CD4-positive, alpha-beta T cell treated with Interleukin-4 for 4 hours (primary cell): ENCODE data around the gene VPS51.
"Not testable (repeated sequence)": the region's sequence is repeated elsewhere in the genome, so short reads cannot be mapped to it uniquely, and the experiment has no call there.

Source experiments
- DNase-seq: peaks from one replicate; pipeline ENCODE4 v3.0.0-alpha.2; 2020

Gene VPS51

GRCh38 chr11:65108469-65109123, 12.6 kb downstream of the VPS51 start:
- DNase-seq, result no peak

GRCh38 chr11:65109231-65110198, 13.5 kb downstream of the VPS51 start:
- no peak for DNase-seq

- DNase-seq, result peak; percentile 92
Measured at GRCh38 chr11:65110354-65110861, 14.4 kb downstream of the VPS51 start.

GRCh38 chr11:65111159-65111743, 15.2 kb downstream of the VPS51 start:
- no peak for DNase-seq

GRCh38 chr11:65111744-65112545, 15.9 kb downstream of the VPS51 start, which contains the start of gene TM7SF2:
Gene TM7SF2 (plus strand): TSS chr11:65111872. CDS start chr11:65112016, 144 bp downstream.
- peak; percentile 92 for DNase-seq

GRCh38 chr11:65112546-65113360, 16.7 kb downstream of the VPS51 start:
- peak; percentile 64 for DNase-seq

GRCh38 chr11:65113361-65113756, 17.3 kb downstream of the VPS51 start:
- no peak for DNase-seq

- DNase-seq, result no peak
Measured at GRCh38 chr11:65113839-65114238, 17.8 kb downstream of the VPS51 start.

GRCh38 chr11:65114538-65115171, 18.6 kb downstream of the VPS51 start:
- no peak for DNase-seq

- DNase-seq, result no peak
Measured at GRCh38 chr11:65115361-65116082, 19.5 kb downstream of the VPS51 start.

- peak; percentile 44 for DNase-seq
Measured at GRCh38 chr11:65116370-65117205, 20.6 kb downstream of the VPS51 start.

- peak; percentile 100 for DNase-seq
Measured at GRCh38 chr11:65117206-65118096, 21.4 kb downstream of the VPS51 start, which contains the start of gene ZNHIT2. Gene ZNHIT2 (minus strand): TSS chr11:65117701. CDS start chr11:65117653, 48 bp downstream.

- no peak for DNase-seq
Measured at GRCh38 chr11:65118097-65118837, 22.3 kb downstream of the VPS51 start.

- not testable (repeated sequence) for DNase-seq
Measured at GRCh38 chr11:65118891-65119669, 23.1 kb downstream of the VPS51 start.

GRCh38 chr11:65119670-65119995, 23.6 kb downstream of the VPS51 start:
- DNase-seq, result no peak

GRCh38 chr11:65120831-65121230, 24.8 kb downstream of the VPS51 start:
- no peak for DNase-seq

- peak; percentile 27 for DNase-seq
Measured at GRCh38 chr11:65121447-65121864, 25.4 kb downstream of the VPS51 start.
